Measurements from ENCODE around the gene FAM174C. TPM values are rescaled to one million over a fixed set of nuclear protein-coding genes. Genes with fewer than 3 reads are reported as not detected.

The FAM174C gene
- total RNA-seq, 2 donors from 2014 or later = 41.8 to 114 TPM

DNA sequence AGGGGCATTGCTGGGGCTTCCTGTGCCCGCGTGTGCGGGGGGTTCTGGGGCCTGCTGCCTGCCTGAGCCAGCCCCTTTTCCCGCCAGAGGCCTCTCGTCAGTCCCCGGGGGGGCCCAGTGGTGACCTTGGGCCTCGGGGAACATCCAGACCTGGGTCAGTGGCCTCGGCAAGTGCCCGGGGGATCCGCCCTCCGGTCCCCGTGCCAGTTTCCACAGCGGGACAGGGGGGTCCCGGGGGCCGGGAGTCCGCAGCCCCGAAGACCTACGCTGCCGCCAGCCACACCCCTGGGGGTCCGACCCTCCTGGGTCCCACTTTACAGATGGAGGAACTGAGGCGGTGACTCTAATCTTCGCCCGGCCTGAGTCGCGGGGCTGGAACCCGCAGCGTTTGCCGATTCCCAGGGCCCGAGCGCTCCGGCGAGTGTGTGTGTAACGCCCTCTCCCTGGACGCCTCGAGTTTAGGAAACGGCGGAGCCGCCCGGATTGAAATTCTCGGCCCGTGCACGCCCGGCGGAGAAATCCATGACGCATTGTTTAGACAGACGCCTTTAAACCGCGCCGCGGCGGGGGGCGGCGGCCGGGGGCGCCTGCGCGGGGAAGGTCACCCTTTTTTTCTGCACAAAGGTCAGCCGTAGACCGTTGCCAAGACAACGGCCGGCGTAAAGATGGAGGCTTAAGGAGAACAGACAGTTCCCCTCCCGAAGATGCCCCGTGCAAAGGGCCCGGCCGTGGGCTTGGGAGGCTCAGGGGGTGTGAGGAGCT is 49.7 kb downstream of the FAM174C start:
- no peak for TF ChIP-seq CTCF (IDR thresholded peaks at IDR 0.05)
- no peaks in the 10 kb centered on the region for H3K36me3 ChIP-seq
- intact Hi-C loops (cut with DNase I) = loop anchor here (5.0 kb wide), 1 partner anchor 37 kb away; no protein-coding TSS in a partner anchor
- peaks cover 18% of the 10 kb centered on the region for H3K27me3 ChIP-seq
- no peaks in the 10 kb centered on the region for H3K9me3 ChIP-seq
- peak overlapping the region; percentile 6 for H3K4me3 ChIP-seq
- DNase-seq = peak; percentile 61
- H3K4me1 ChIP-seq = peaks cover 5% of the 10 kb centered on the region
- no peak overlapping the region for H3K27ac ChIP-seq
- peak overlapping the region in 1 of 2 donors; percentile 43 for H3K9ac ChIP-seq (ENCODE audit: low read depth in 2 of 2, low read length in 2 of 2)

GRCh38 chr19:1325568-1326294 is 50.4 kb downstream of the FAM174C start:
- Histone ChIP-seq H3K9me3 (no peaks in the 10 kb centered on the region), H3K9ac (ENCODE audit: low read depth in 2 of 2, low read length in 2 of 2) (no peak overlapping the region), H3K4me3 (no peak overlapping the region), H3K36me3 (no peaks in the 10 kb centered on the region), H3K4me1 (peaks cover 5% of the 10 kb centered on the region), H3K27me3 (peaks cover 18% of the 10 kb centered on the region), H3K27ac (no peak overlapping the region)
- no peak for TF ChIP-seq CTCF (IDR thresholded peaks at IDR 0.05)
- no peak for DNase-seq
- intact Hi-C loops (cut with DNase I) = no loop called here

- H3K4me1 ChIP-seq = peaks cover 5% of the 10 kb centered on the region
- H3K27me3 ChIP-seq = peaks cover 18% of the 10 kb centered on the region
- no peak overlapping the region for H3K4me3 ChIP-seq
- H3K27ac ChIP-seq = no peak overlapping the region
- H3K36me3 ChIP-seq = no peaks in the 10 kb centered on the region
- H3K9me3 ChIP-seq = no peaks in the 10 kb centered on the region
- TF ChIP-seq CTCF (IDR thresholded peaks at IDR 0.05) = no peak
- intact Hi-C loops (cut with DNase I) = no loop called here
- no peak for DNase-seq
- no peak overlapping the region for H3K9ac ChIP-seq (ENCODE audit: low read depth in 2 of 2, low read length in 2 of 2)
Observed at GRCh38 chr19:1327125-1327524, 51.8 kb downstream of the FAM174C start.

Other genes starting within 250 kb of the FAM174C start
- gene CNN2, start 248.9 kb upstream of the FAM174C start, total RNA-seq = 100 to 1,000 TPM; 108 to 132 TPM
- 10 to 100 TPM; 23.9 to 31.6 TPM for gene ABCA7, start 235.4 kb upstream of the FAM174C start, total RNA-seq
- gene ARHGAP45, start 208.4 kb upstream of the FAM174C start, total RNA-seq = 10 to 100 TPM; 27.4 to 37.9 TPM
- gene POLR2E, start 180.2 kb upstream of the FAM174C start, total RNA-seq = 100 to 1,000 TPM; 135 to 245 TPM
- gene GPX4, start 171.5 kb upstream of the FAM174C start, total RNA-seq = 100 to 1,000 TPM; 187 to 189 TPM
- gene SBNO2, start 101.3 kb upstream of the FAM174C start, total RNA-seq = 10 to 100 TPM; 65.5 to 77.1 TPM
- gene STK11, start 69.8 kb upstream of the FAM174C start, total RNA-seq = 100 to 1,000 TPM in 1 of 2 donors, 10 to 100 TPM in 1; 76.3 to 103 TPM
- gene CBARP, start 37.5 kb upstream of the FAM174C start, total RNA-seq = under 1 TPM; 0.22 to 0.48 TPM
- gene ATP5F1D, start 33.8 kb upstream of the FAM174C start, total RNA-seq = 100 to 1,000 TPM; 359 to 627 TPM
- gene MIDN, start 26.9 kb upstream of the FAM174C start, total RNA-seq = 100 to 1,000 TPM; 172 to 177 TPM
- 100 to 1,000 TPM; 163 to 179 TPM for gene CIRBP, start 6.2 kb upstream of the FAM174C start, total RNA-seq
- gene EFNA2, start 10.3 kb downstream of the FAM174C start, total RNA-seq = 10 to 100 TPM; 72.8 to 86.1 TPM
- gene NDUFS7, start 108.4 kb downstream of the FAM174C start, total RNA-seq = 100 to 1,000 TPM; 192 to 244 TPM
- 1 to 10 TPM; 3.3 to 3.7 TPM for gene GAMT, start 126.0 kb downstream of the FAM174C start, total RNA-seq
- gene DAZAP1, start 132.1 kb downstream of the FAM174C start, total RNA-seq = 100 to 1,000 TPM in 1 of 2 donors, 10 to 100 TPM in 1; 92.9 to 210 TPM
- 1,000 to 10,000 TPM; 1,055 to 1,445 TPM for gene RPS15, start 162.9 kb downstream of the FAM174C start, total RNA-seq
- under 1 TPM; 0.05 to 0.42 TPM for gene APC2, start 174.6 kb downstream of the FAM174C start, total RNA-seq
- 10 to 100 TPM; 27.3 to 46.9 TPM for gene C19orf25, start 203.7 kb downstream of the FAM174C start, total RNA-seq
- 1 to 10 TPM; 4.1 to 5.8 TPM for gene PCSK4, start 214.8 kb downstream of the FAM174C start, total RNA-seq
- gene REEP6, start 215.7 kb downstream of the FAM174C start, total RNA-seq = 1 to 10 TPM; 5.0 to 6.4 TPM
- 1 to 10 TPM; 2.2 to 7.3 TPM for gene ADAMTSL5, start 237.5 kb downstream of the FAM174C start, total RNA-seq
- not detected for gene PLK5, start 248.5 kb downstream of the FAM174C start, total RNA-seq

Data from colonic mucosa (tissue), 4 donors.